ENCODE results near the gene PRKG1. TPM values are rescaled to one million over a fixed set of nuclear protein-coding genes. Genes with fewer than 3 reads are reported as not detected.

Gene PRKG1
- total and polyA plus RNA-seq, 2 of the 4 experiments (the other 2 are of a cell fraction) = 3.5 to 18.3 TPM

DNA sequence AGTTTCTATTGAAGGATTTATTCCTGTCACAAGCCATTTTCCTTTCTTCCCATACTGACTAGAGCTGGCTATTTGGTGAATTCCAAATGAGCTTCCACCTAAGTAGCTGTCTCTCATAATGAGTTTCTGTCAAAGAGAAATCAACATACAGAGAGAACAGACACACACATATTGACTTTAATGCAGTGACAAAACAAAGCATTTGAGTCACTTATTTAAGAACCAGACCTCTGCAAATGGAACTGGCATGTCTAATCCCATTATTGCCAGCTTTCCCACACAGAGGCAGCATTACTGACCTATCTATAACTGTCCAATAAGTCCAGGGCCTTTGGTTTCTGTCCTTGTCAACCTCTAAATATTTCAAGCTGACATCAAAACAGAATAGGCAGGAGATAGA, 804.4 kb downstream of the PRKG1 start:
- no peak overlapping the region for H3K56ac ChIP-seq (ENCODE audit: extremely low read depth, insufficient read depth, low read length)
- H3K4ac ChIP-seq (ENCODE audit: low read depth, low read length) = peak overlapping the region; percentile 47; the same call in 1 of the 2 replicates
- dilution Hi-C loops (cut with HindIII; ENCODE audit: low sequenced_read_pairs, unreplicated experiment) = no loop called here
- H3K14ac ChIP-seq (replicated peaks; ENCODE audit: low read depth, low read length) = no peak overlapping the region
- no peak overlapping the region for H2BK15ac ChIP-seq (ENCODE audit: low read depth, low read length)
- CTCF ChIA-PET = no interaction called here
- 0 out of 4 replicates have a peak overlapping the region, but pooled peaks of 1 of the 2 experiments have one; percentile 4 for H4K8ac ChIP-seq (ENCODE audit: low read depth in 2 of 2, low read length in 2 of 2)
- no peaks in the 10 kb centered on the region for H3K27me3 ChIP-seq (ENCODE audit: control insufficient read depth, insufficient read depth, low read length)
- H3K9me1 ChIP-seq (ENCODE audit: insufficient read depth, low read length) = 0 out of 2 replicates have a peak, but pooled peaks cover 4% of the 10 kb centered on the region
- no peak overlapping the region for H2BK120ac ChIP-seq (ENCODE audit: low read depth, low read length)
- H3K4me3 ChIP-seq (ENCODE audit: insufficient read depth, low read depth, low read length) = no peak overlapping the region
- DNase-seq (no peak), ATAC-seq (ENCODE audit: low read depth) (no peak)
- H3K79me1 ChIP-seq (ENCODE audit: low read depth in 1 of 2, low read length in 2 of 2) = no peaks in the 10 kb centered on the region
- H3K27ac ChIP-seq (ENCODE audit: insufficient read depth, low read length) = no peak overlapping the region
- H2BK20ac ChIP-seq (ENCODE audit: low read depth, low read length) = no peak overlapping the region
- TF ChIP-seq FOS (IDR thresholded peaks at IDR 0.05; ENCODE audit: low read depth, low read length) (no peak), MAZ (IDR thresholded peaks at IDR 0.05; ENCODE audit: borderline replicate concordance, low read depth, low read length) (no peak), BHLHE40 (IDR thresholded peaks at IDR 0.05; ENCODE audit: low read depth, low read length) (no peak), RCOR1 (IDR thresholded peaks at IDR 0.05; ENCODE audit: insufficient replicate concordance, low read length) (no peak), NFE2L2 (IDR thresholded peaks at IDR 0.05; ENCODE audit: low read depth, low read length) (no peak), RFX5 (IDR thresholded peaks at IDR 0.05; ENCODE audit: low read depth, low read length) (no peak), CTCF (conservative IDR thresholded peaks at IDR 0.05; ENCODE audit: low read depth, low read length) (no peak), CEBPB (IDR thresholded peaks at IDR 0.05; ENCODE audit: low read depth, low read length) (no peak), ELK1 (IDR thresholded peaks at IDR 0.05; ENCODE audit: borderline replicate concordance, low read depth, low read length) (no peak), POLR2A (IDR thresholded peaks at IDR 0.05; ENCODE audit: low read depth, low read length) (no peak)
- TF ChIP-seq, protein P1, sequence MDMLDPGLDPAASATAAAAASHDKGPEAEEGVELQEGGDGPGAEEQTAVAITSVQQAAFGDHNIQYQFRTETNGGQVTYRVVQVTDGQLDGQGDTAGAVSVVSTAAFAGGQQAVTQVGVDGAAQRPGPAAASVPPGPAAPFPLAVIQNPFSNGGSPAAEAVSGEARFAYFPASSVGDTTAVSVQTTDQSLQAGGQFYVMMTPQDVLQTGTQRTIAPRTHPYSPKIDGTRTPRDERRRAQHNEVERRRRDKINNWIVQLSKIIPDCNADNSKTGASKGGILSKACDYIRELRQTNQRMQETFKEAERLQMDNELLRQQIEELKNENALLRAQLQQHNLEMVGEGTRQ (IDR thresholded peaks at IDR 0.05; ENCODE audit: low read depth, low read length) = no peak
- H3K23ac ChIP-seq (ENCODE audit: low read depth, low read length) = no peak overlapping the region
- H3K18ac ChIP-seq (ENCODE audit: low read depth, low read length) = peak overlapping the region; percentile 11; the same call in 1 of the 2 replicates
- H3K9me3 ChIP-seq (ENCODE audit: control insufficient read depth, insufficient read depth, low read length) = no peaks in the 10 kb centered on the region; the same call in 1 of the 2 replicates
- H3K9ac ChIP-seq (ENCODE audit: low read depth, low read length) = no peak overlapping the region
- no peak overlapping the region for H2AK9ac ChIP-seq (replicated peaks; ENCODE audit: low read depth, low read length, poor library complexity)
- in situ Hi-C loops (cut with MboI; ENCODE audit: low sequenced_read_pairs) = no loop called here
- intact Hi-C loops (cut with micrococcal nuclease) = loop anchor here (5.0 kb wide), 1 partner anchor 176 kb away; no protein-coding TSS in a partner anchor
- no peak overlapping the region; the same call in 1 of the 2 replicates for H4K5ac ChIP-seq (ENCODE audit: low read depth, low read length)
- H4K91ac ChIP-seq (ENCODE audit: insufficient read depth, low read depth, low read length) = no peak overlapping the region
- H3K4me1 ChIP-seq (ENCODE audit: control insufficient read depth, insufficient read depth, low read length) = peaks cover 4% of the 10 kb centered on the region
- no peaks in the 10 kb centered on the region for H3K36me3 ChIP-seq (ENCODE audit: control insufficient read depth, insufficient read depth, low read length)
- no peak overlapping the region for H2AK5ac ChIP-seq (ENCODE audit: low read depth, low read length)
- no TSS peak for BruUV-seq (replicated peaks)
- no peak overlapping the region; the same call in 1 of the 2 replicates for H3K4me2 ChIP-seq (ENCODE audit: low read depth, low read length)
- peaks cover 3% of the 10 kb centered on the region; the same call in 1 of the 2 replicates for H4K20me1 ChIP-seq (ENCODE audit: insufficient read depth, low read length)
- H2BK5ac ChIP-seq (ENCODE audit: low read depth, low read length, poor library complexity, severe bottlenecking) = peak overlapping the region; percentile 83
- POLR2A ChIA-PET (ENCODE audit: unreplicated experiment) = no interaction called here
- H2AFZ ChIP-seq (replicated peaks; ENCODE audit: low read length, poor library complexity) = no peak overlapping the region
